Kidney epithelial cell (primary cell): ENCODE data around the gene KLRF1. TPM values are rescaled to one million over a fixed set of nuclear protein-coding genes. Genes with fewer than 3 reads are reported as not detected.

ENCODE experiments used
- DNase-seq: peaks from one replicate; pipeline ENCODE4 v3.0.0-alpha.2; 2010; ENCODE audit warnings: low read depth
- H3K27me3 ChIP-seq: 2 replicates; pipeline ENCODE4 v1.6.0; 2011; ENCODE audit warnings: low read length; ENCODE audit not compliant: control insufficient read depth, insufficient read depth
- H3K36me3 ChIP-seq: 2 replicates; pipeline ENCODE4 v1.5.1; 2011; ENCODE audit warnings: low read length; ENCODE audit not compliant: control insufficient read depth, insufficient read depth
- H3K4me3 ChIP-seq: 2 replicates; pipeline ENCODE4 v1.5.1; 2011; ENCODE audit warnings: low read depth, mild to moderate bottlenecking, control low read depth, low read length
- total RNA-seq: library from RNA; depleted of rRNA; stranded (reverse); fragments of >200 nt; gene quantifications from 2 replicates; pipeline ENCODE4 v1.2.3, GENCODE V29; 2015
- TF ChIP-seq, protein P1 (sequence below): IDR thresholded peaks from 2 replicates; pipeline ENCODE4 v1.5.1; 2011; ENCODE audit warnings: mild to moderate bottlenecking, moderate library complexity, low read length, control low read depth, inconsistent platforms; ENCODE audit not compliant: insufficient read depth, poor library complexity, severe bottlenecking

KLRF1 gene
- total RNA-seq, 1 donor from 2014 or later: 0.17 TPM

DNA sequence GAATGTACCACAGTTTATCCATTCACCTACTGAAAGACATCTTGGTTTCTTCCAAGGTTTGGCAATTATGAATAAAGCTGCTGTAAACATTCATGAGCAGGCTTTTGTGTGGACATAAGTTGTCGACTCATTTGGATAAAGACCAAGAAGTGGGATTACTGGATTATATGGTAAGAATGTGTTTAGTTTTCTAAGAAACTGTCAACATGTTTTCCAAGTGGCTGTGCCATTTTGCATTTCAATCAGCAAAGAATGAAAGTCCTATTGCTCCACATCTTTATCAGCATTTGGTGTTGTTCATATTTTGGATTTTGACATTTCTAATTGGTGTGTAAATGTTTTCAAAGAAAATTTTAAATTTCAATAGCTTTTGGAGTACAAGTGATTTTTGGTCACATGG is 27.3 kb upstream of the KLRF1 start:
- Histone ChIP-seq H3K27me3 (no peaks in the 10 kb centered on the region), H3K36me3 (no peaks in the 10 kb centered on the region), H3K4me3 (no peak overlapping the region)
- no peak for DNase-seq
- TF ChIP-seq, protein P1, sequence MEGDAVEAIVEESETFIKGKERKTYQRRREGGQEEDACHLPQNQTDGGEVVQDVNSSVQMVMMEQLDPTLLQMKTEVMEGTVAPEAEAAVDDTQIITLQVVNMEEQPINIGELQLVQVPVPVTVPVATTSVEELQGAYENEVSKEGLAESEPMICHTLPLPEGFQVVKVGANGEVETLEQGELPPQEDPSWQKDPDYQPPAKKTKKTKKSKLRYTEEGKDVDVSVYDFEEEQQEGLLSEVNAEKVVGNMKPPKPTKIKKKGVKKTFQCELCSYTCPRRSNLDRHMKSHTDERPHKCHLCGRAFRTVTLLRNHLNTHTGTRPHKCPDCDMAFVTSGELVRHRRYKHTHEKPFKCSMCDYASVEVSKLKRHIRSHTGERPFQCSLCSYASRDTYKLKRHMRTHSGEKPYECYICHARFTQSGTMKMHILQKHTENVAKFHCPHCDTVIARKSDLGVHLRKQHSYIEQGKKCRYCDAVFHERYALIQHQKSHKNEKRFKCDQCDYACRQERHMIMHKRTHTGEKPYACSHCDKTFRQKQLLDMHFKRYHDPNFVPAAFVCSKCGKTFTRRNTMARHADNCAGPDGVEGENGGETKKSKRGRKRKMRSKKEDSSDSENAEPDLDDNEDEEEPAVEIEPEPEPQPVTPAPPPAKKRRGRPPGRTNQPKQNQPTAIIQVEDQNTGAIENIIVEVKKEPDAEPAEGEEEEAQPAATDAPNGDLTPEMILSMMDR: no peak

DNA sequence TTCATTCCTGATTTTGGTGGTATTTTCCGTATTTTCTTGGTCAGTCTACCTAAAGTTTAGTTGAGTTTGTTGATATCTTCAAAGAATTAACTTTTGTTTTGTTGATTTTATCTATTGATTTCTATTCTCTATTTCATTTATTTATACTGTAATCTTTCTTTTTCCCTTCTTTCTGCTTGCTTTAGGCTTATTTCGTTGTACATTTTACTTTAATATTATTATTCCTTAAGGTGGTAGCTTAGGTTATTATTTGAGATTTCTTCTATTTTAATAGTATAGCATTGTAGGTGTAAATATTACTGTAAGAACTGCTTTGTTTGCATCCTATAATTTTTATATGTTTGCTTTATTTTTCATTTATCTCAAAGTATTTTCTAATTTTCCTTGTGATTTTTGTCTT is 21.4 kb upstream of the KLRF1 start:
- Histone ChIP-seq H3K27me3 (no peaks in the 10 kb centered on the region), H3K4me3 (no peak overlapping the region), H3K36me3 (no peaks in the 10 kb centered on the region)
- no peak for DNase-seq
- TF ChIP-seq, protein P1: no peak

DNA sequence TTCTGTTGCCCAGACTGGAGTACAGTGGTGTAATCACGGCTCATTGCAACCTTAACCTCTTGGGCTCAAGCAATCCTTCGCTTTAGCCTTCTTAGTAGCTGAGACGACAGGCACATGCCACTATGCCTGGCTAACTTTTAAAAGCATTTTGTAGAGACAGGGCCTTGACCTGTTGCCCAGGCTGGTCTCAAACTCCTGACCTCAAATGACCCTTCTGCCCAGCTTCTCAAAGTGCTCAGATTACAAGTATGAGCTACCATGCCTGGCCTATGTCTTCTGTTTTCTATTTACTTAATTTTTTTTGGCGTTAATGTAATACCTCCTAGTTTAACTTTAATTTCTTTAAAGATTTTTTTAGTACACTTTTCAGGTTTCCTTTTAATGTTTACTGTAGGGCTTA is 20.6 kb upstream of the KLRF1 start:
- Histone ChIP-seq H3K4me3 (no peak overlapping the region), H3K27me3 (no peaks in the 10 kb centered on the region), H3K36me3 (no peaks in the 10 kb centered on the region)
- no peak for DNase-seq
- TF ChIP-seq, protein P1: no peak

DNA sequence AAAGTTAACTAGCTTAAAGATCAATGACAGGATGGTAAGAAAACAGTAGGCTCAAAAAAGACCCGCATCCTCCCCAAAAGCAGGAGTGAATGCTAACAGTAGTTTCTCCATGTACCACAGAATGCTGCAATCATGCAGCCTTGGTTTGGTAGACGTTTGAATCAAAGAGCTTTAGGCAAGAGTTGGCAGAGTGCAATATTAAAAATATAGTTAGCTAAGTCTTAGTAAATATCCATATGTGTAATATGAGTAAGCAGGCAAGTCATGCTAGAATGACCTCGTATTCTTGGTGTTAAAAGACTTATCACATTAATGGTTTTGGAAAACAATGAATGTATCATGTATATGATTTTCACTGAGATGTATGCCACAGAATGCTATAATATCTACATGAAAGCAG is 18.8 kb upstream of the KLRF1 start:
- H3K27me3 ChIP-seq: no peaks in the 10 kb centered on the region
- H3K36me3 ChIP-seq: no peaks in the 10 kb centered on the region
- DNase-seq: no peak
- no peak overlapping the region for H3K4me3 ChIP-seq
- TF ChIP-seq, protein P1: no peak

DNA sequence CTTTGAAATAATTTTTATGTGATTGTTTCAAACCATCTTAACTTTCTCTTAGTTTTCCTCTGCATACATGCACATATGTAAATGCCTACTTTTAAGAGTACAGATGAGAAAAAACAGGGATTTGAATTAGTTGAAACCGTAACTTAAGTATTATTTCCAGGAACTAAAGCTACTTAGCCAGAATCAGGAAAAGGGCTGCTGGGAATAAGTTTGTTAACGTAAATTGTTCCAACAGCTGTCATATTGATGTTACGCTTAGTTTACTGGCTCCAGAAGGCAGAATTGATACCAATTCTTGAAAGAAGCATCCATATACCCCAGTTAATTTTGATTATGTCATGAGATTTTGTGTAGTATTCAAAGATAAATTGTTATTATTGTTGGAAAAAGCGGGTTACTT is 17.9 kb upstream of the KLRF1 start:
- H3K27me3 ChIP-seq: no peaks in the 10 kb centered on the region
- TF ChIP-seq, protein P1: no peak
- H3K36me3 ChIP-seq: no peaks in the 10 kb centered on the region
- no peak overlapping the region for H3K4me3 ChIP-seq
- no peak for DNase-seq

DNA sequence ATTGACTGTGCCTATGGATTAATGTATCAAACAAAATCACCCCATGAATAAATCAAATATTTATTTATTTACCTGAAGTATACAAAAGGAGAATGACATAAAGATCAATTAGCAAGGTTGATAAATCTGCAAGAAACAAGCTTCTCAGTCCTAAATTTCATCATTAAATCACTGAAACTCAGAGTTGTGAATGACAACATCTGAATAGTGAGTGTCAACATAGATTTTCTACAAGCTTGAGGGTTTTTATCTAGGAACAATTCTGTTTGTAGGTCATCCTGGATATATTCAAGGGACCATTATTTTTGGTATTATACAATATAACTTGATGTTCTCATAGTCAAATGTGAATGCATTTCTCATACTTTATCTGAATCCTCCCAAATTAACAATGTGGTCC is 17.4 kb upstream of the KLRF1 start:
- Histone ChIP-seq H3K4me3 (no peak overlapping the region), H3K36me3 (no peaks in the 10 kb centered on the region), H3K27me3 (no peaks in the 10 kb centered on the region)
- no peak for DNase-seq
- TF ChIP-seq, protein P1: no peak
